Stimulated activated naive CD8-positive, alpha-beta T cell treated with anti-CD3 and anti-CD28 coated beads, Interleukin-15, Interleukin-2, amounts not matched to agents 100 ng/mL and 50 ng/mL, for 24 hours (primary cell): ENCODE measurements around the gene APRT.

Experiments used
- H3K27ac Mint-ChIP-seq: one replicate; pipeline ENCODE4 v1.8.0; 2021; ENCODE audit warnings: mild to moderate bottlenecking, mixed read lengths
- H3K27me3 Mint-ChIP-seq: one replicate; pipeline ENCODE4 v1.8.0; 2021; ENCODE audit warnings: mixed read lengths
- H3K36me3 Mint-ChIP-seq: one replicate; pipeline ENCODE4 v1.8.0; 2021; ENCODE audit warnings: low read depth, mixed read lengths
- H3K4me1 Mint-ChIP-seq: one replicate; pipeline ENCODE4 v1.8.0; 2021; ENCODE audit warnings: low read depth, mixed read lengths
- H3K4me3 Mint-ChIP-seq: one replicate; pipeline ENCODE4 v1.8.0; 2021; ENCODE audit warnings: mild to moderate bottlenecking, mixed read lengths
- H3K9me3 Mint-ChIP-seq: one replicate; pipeline ENCODE4 v1.8.0; 2021; ENCODE audit warnings: mixed read lengths

Gene APRT

GRCh38 chr16:88809676-88810165 is 2.0 kb downstream of the APRT start:
- peak overlapping the region; percentile 89 for H3K4me3 Mint-ChIP-seq

GRCh38 chr16:88809068-88809675 is 2.6 kb downstream of the APRT start:
- peaks cover 24% of the 10 kb centered on the region for H3K36me3 Mint-ChIP-seq
- H3K4me3 Mint-ChIP-seq, result peak overlapping the region; percentile 89
- peaks cover 25% of the 10 kb centered on the region for H3K4me1 Mint-ChIP-seq

More at GRCh38 chr16:88809676-88810165, 2.0 kb downstream of the APRT start:
- Mint-ChIP-seq H3K27me3 (no peaks in the 10 kb centered on the region), H3K36me3 (peaks cover 24% of the 10 kb centered on the region), H3K9me3 (no peaks in the 10 kb centered on the region), H3K27ac (peak overlapping the region; percentile 88), H3K4me1 (peaks cover 25% of the 10 kb centered on the region)

DNA sequence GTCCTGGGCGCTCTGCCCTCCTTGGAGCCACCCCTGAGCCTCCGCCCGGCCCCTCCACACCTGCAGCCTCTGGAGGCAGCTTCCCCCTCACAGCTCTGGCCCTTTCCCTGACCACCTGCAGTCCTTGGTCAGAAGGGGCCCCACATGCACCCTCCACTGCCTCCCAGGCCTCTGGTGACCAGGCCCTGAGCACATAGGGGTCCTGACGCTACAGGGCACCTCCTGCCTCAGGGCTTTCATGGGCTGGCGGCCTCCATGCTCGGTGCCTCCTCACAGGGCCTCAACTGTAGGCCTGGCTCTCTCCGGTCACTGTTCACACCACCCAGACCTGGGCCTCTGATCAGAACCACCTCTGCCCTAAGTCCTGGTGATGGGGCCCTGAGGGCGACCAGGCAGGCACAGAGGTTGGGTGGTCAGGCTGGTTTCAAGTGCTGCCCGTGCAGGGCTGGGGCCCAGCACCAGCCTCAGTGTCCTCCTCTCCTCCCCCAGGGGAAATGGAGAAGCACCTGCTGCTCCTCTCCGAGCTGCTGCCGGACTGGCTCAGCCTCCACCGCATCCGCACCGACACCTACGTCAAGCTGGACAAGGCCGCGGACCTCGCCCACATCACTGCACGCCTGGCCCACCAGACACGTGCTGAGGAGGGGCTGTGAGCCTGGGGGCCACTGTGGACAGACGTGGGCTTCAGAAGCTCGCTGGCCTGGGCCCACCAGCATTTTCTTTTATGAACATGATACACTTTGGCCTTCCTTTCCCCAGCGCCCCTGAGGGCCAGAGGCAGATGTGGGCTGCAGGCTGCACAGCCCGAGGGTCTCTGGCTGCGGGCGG is 3.9 kb downstream of the APRT start:
- no peaks in the 10 kb centered on the region for H3K9me3 Mint-ChIP-seq
- H3K27ac Mint-ChIP-seq, result no peak overlapping the region
- no peak overlapping the region for H3K4me3 Mint-ChIP-seq
- H3K27me3 Mint-ChIP-seq, result no peaks in the 10 kb centered on the region
- H3K4me1 Mint-ChIP-seq, result peaks cover 24% of the 10 kb centered on the region
- H3K36me3 Mint-ChIP-seq, result peaks cover 24% of the 10 kb centered on the region

More at GRCh38 chr16:88809068-88809675, 2.6 kb downstream of the APRT start:
- H3K27me3 Mint-ChIP-seq, result no peaks in the 10 kb centered on the region
- no peaks in the 10 kb centered on the region for H3K9me3 Mint-ChIP-seq
- H3K27ac Mint-ChIP-seq, result peak overlapping the region; percentile 88

DNA sequence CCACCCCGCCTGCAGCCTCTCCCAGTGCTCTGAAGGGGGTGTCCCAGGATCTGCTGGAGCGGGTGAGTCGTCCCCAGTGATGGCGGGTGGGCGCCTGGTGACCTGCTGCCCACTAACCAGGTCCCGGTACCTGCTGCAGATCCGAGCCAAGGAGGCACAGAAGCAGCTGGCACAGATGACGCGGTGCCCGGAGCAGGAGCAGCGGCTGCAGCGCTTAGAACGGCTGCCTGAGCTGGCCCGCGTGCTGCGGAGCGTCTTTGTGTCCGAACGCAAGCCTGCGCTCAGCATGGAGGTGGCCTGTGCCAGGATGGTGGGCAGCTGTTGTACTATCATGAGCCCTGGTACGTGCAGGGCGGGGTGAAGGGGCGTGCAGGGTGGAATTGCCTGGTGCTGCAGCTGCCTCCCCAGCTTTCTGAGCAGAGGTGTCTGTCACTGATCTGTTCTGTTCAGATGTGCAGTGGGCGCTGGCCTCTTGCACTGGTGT is 4.5 kb downstream of the APRT start:
- peaks cover 21% of the 10 kb centered on the region for H3K4me1 Mint-ChIP-seq
- no peak overlapping the region for H3K4me3 Mint-ChIP-seq
- no peaks in the 10 kb centered on the region for H3K27me3 Mint-ChIP-seq
- peaks cover 24% of the 10 kb centered on the region for H3K36me3 Mint-ChIP-seq
- no peaks in the 10 kb centered on the region for H3K9me3 Mint-ChIP-seq
- no peak overlapping the region for H3K27ac Mint-ChIP-seq

DNA sequence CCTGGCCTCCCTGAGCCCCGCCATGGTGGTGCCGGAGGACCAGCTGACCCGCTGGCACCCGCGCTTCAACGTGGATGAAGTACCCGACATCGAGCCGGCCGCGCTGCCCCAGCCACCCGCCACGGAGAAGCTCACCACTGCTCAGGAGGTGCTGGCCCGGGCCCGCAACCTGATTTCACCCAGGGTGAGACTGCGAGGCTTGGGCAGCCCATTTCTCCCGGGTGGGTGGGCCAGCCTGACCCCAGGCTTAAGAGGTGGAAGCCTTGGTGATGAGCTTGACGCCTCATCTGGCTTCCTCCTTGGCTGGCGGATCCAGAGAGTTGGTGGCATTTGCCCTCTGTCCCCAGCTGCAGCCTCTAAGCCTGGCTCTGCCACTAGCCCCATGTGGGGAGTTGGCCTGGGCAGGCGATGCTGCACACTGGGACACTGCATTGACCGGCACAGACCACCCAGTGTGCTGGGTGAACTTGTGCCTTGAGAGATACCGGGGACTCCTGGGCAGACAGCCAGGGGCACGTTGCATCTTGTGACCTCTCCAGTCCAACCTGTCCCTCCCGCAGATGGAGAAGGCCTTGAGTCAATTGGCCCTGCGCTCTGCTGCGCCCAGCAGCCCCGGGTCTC is 5.1 kb downstream of the APRT start:
- Mint-ChIP-seq H3K27ac (no peak overlapping the region), H3K9me3 (no peaks in the 10 kb centered on the region), H3K36me3 (peaks cover 24% of the 10 kb centered on the region), H3K27me3 (no peaks in the 10 kb centered on the region), H3K4me3 (peak overlapping the region; percentile 26), H3K4me1 (peaks cover 21% of the 10 kb centered on the region)

- peaks cover 25% of the 10 kb centered on the region for H3K4me1 Mint-ChIP-seq
These were observed 5.8 kb downstream of the APRT start for GRCh38 chr16:88805887-88806393.

DNA sequence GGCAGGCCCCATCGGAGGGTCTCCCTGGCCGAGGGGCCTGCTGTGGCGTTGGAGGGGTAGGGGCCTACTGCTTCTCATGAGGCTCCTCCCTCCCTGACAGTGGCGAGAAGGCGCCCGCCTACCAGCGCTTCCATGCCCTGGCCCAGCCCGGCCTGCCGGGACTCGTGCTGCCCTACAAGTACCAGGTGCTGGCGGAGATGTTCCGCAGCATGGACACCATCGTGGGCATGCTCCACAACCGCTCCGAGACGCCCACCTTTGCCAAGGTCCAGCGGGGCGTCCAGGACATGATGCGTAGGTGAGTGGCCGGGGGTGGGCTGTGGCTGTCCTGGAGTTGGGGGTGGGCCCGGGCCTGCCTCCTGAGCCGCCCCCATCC is 6.4 kb downstream of the APRT start:
- peak overlapping the region; percentile 83 for H3K4me3 Mint-ChIP-seq
- H3K9me3 Mint-ChIP-seq, result no peaks in the 10 kb centered on the region
- H3K36me3 Mint-ChIP-seq, result peaks cover 24% of the 10 kb centered on the region
- peaks cover 30% of the 10 kb centered on the region for H3K4me1 Mint-ChIP-seq
- H3K27ac Mint-ChIP-seq, result peak overlapping the region; percentile 49
- no peaks in the 10 kb centered on the region for H3K27me3 Mint-ChIP-seq

More at GRCh38 chr16:88805887-88806393, 5.8 kb downstream of the APRT start:
- no peaks in the 10 kb centered on the region for H3K9me3 Mint-ChIP-seq
- H3K36me3 Mint-ChIP-seq, result peaks cover 24% of the 10 kb centered on the region
- H3K27ac Mint-ChIP-seq, result no peak overlapping the region
- H3K4me3 Mint-ChIP-seq, result peak overlapping the region; percentile 26
- H3K27me3 Mint-ChIP-seq, result no peaks in the 10 kb centered on the region

DNA sequence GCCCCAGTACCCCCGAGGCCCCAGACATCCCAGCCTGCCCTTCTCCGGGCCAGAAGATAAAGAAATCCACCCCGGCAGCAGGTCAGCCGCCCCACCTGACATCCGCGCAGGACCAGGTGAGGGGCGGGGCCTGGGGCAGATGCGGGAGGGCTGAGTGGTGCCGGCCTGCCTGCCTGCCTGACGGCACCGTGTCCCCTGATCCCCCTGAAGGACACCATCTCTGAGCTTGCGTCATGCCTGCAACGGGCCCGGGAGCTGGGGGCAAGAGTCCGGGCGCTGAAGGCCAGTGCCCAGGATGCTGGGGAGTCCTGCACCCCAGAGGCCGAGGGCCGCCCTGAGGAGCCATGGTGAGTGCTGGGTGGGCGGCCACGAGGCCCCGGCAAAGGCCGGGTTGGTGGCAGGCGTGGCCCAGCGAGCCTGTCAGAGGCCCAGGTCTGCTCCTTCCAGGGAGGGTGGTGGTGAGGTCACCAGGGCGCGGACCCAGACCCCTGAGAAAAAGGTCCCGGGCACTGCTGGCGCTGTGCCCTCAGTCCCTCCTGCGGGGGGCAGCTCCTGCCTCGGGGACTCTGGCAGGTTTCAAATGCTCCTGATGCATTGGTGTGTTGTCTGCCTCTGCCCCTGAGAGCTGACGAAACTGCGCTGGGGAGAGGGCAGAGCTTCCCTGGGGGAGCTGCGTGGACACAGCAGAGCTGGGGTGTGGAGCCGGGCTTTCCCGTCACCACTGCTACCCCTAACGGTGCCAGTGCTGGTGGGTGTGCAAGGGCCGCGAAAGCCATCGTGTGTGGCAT is 7.0 kb downstream of the APRT start:
- H3K27me3 Mint-ChIP-seq, result no peaks in the 10 kb centered on the region
- peaks cover 19% of the 10 kb centered on the region for H3K36me3 Mint-ChIP-seq
- peaks cover 28% of the 10 kb centered on the region for H3K4me1 Mint-ChIP-seq
- H3K4me3 Mint-ChIP-seq, result peak overlapping the region; percentile 83
- H3K27ac Mint-ChIP-seq, result peak overlapping the region; percentile 70
- H3K9me3 Mint-ChIP-seq, result no peaks in the 10 kb centered on the region

DNA sequence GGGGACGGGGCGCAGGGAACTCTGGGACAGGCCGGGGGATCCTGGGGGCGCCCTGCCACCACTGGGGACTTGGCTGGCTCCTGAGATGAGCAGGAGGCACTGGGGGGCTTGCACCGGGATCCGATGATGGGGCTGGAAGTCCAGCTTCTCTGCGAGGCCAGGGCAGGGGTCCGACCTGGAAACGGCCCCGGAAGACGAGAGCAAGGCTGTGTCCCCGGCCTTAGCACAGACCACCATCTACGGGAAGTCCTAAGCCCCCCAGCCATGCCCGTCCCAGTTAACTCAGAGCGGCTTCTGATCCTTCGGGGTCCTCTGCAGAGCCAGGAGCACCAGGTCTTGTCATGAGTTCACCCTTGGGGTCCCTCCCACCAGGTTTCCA is 7.6 kb downstream of the APRT start:
- Mint-ChIP-seq H3K27me3 (no peaks in the 10 kb centered on the region), H3K4me3 (peak overlapping the region; percentile 83), H3K4me1 (peaks cover 23% of the 10 kb centered on the region), H3K36me3 (peaks cover 14% of the 10 kb centered on the region), H3K27ac (peak overlapping the region; percentile 70), H3K9me3 (no peaks in the 10 kb centered on the region)

DNA sequence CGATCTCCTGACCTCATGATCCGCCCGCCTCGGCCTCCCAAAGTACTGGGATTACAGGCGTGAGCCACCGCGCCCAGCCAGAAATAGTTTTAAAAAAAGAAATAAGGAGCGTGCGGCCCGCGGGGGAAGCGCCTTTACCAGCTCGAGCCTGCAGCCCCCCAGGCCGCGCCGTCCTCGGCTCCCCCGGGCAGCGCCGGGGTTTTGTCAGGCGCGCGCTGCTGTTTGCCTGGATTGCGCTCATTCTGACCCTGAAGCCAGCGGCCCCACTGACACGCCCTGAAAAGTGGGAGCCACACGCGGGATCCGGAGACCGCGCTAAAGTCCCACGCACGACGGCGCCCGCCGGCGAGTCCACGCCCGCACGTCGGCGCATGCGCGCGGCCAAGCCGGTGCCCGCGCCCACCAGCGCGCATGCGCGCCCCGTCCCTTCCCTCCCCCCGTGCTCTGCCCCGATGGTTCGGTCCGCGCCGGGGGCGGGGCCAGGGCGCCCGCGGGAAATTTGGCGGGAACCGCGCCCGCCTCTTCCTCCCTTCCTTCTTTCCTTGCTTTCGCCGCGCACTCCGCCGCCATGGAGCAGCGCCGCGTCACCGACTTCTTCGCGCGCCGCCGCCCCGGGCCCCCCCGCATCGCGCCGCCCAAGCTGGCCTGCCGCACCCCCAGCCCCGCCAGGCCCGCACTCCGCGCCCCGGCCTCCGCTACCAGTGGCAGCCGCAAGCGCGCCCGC is 8.3 kb downstream of the APRT start, which contains the start of gene CDT1:
Gene CDT1 (plus strand): TSS at position 526 of the 724 bp plus-strand sequence. CDS start 43 bp downstream, at position 569.
- Mint-ChIP-seq H3K4me1 (peaks cover 17% of the 10 kb centered on the region), H3K4me3 (peak within 1 kb of the TSS; percentile 83), H3K36me3 (peaks cover 10% of the 10 kb centered on the region), H3K27ac (peak within 1 kb of the TSS; percentile 87), H3K27me3 (no peaks in the 10 kb centered on the region), H3K9me3 (no peaks in the 10 kb centered on the region)

DNA sequence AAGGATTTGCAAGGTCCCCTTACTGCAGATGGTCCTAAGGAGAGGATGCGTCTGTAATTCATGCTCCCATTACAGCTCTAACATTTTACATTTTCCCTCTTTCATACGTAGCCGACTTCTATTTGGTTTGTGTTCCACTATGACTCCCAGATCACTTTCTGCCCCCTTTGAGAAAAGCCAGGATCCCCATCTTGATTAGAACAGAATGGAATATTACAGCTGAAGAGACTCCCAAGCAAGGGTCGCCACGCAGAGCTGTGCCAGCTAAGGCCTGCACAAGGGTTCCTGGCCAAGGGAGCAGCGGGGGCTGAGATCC is 11.5 kb downstream of the APRT start:
- Mint-ChIP-seq H3K9me3 (no peaks in the 10 kb centered on the region), H3K27me3 (no peaks in the 10 kb centered on the region), H3K4me1 (peaks cover 14% of the 10 kb centered on the region), H3K27ac (no peak overlapping the region), H3K36me3 (no peaks in the 10 kb centered on the region), H3K4me3 (no peak overlapping the region)

GRCh38 chr16:88799569-88800276 is 12.0 kb downstream of the APRT start:
- H3K4me3 Mint-ChIP-seq, result no peak overlapping the region
- H3K36me3 Mint-ChIP-seq, result no peaks in the 10 kb centered on the region
- H3K27ac Mint-ChIP-seq, result no peak overlapping the region
- no peaks in the 10 kb centered on the region for H3K27me3 Mint-ChIP-seq
- H3K4me1 Mint-ChIP-seq, result peaks cover 15% of the 10 kb centered on the region
- H3K9me3 Mint-ChIP-seq, result no peaks in the 10 kb centered on the region

- Mint-ChIP-seq H3K9me3 (no peaks in the 10 kb centered on the region), H3K27ac (no peak overlapping the region), H3K4me3 (no peak overlapping the region), H3K36me3 (no peaks in the 10 kb centered on the region), H3K4me1 (peaks cover 17% of the 10 kb centered on the region), H3K27me3 (no peaks in the 10 kb centered on the region)
These were observed 12.8 kb downstream of the APRT start for GRCh38 chr16:88798772-88799455.
